Loucy (cell line): ENCODE measurements around the gene PKD1.

Experiments
- H2AFZ ChIP-seq: fragments of 200-600 bp; sonication (generic); 2 replicates; pipeline ENCODE4 v1.6.0; 2016; ENCODE audit warnings: antibody characterized with exemption, mild to moderate bottlenecking, low read length, moderate library complexity
- H3F3A ChIP-seq: fragments of 200-600 bp; 2 replicates; pipeline ENCODE4 v1.6.0; 2016; ENCODE audit warnings: antibody characterized with exemption, low read depth, mild to moderate bottlenecking
- H3K27me3 ChIP-seq: fragments of 200-600 bp; sonication (generic); 2 replicates; pipeline ENCODE4 v1.6.1; 2014; ENCODE audit warnings: low read length, mild to moderate bottlenecking; ENCODE audit not compliant: insufficient read depth, poor library complexity, severe bottlenecking
- H3K36me3 ChIP-seq: fragments of 200-600 bp; sonication (generic); 2 replicates; pipeline ENCODE4 v1.6.1; 2016; ENCODE audit warnings: low read length; ENCODE audit not compliant: insufficient read depth
- H3K4me1 ChIP-seq: fragments of 200-600 bp; sonication (generic); 2 replicates; pipeline ENCODE4 v1.5.1; 2014; ENCODE audit warnings: low read length, mild to moderate bottlenecking; ENCODE audit not compliant: insufficient read depth, poor library complexity, severe bottlenecking
- H3K4me2 ChIP-seq: fragments of 200-600 bp; sonication (generic); 2 replicates; pipeline ENCODE4 v1.6.0; 2014; ENCODE audit warnings: antibody characterized with exemption, low read length, low read depth, mild to moderate bottlenecking; ENCODE audit not compliant: poor library complexity, severe bottlenecking
- H3K4me3 ChIP-seq: fragments of 200-600 bp; sonication (generic); 2 replicates; pipeline ENCODE4 v1.5.1; 2014; ENCODE audit warnings: low read length, mild to moderate bottlenecking, mixed read lengths; ENCODE audit not compliant: poor library complexity, severe bottlenecking
- H3K79me2 ChIP-seq: fragments of 200-600 bp; sonication (generic); 2 replicates; pipeline ENCODE4 v1.6.1; 2014; ENCODE audit warnings: low read length; ENCODE audit not compliant: insufficient read depth
- H3K9ac ChIP-seq: fragments of 200-600 bp; sonication (generic); 2 replicates; pipeline ENCODE4 v1.6.0; 2014; ENCODE audit warnings: mild to moderate bottlenecking, low read depth, low read length, moderate library complexity; ENCODE audit not compliant: poor library complexity, severe bottlenecking
- H3K9me2 ChIP-seq: fragments of 200-600 bp; sonication (generic); replicated peaks from 2 replicates; pipeline ENCODE4 v1.6.1; 2016; ENCODE audit warnings: low read depth, low read length, mixed read lengths
- H3K9me3 ChIP-seq: fragments of 200-600 bp; sonication (generic); 2 replicates; pipeline ENCODE4 v1.6.1; 2014; ENCODE audit warnings: mild to moderate bottlenecking, antibody characterized with exemption, low read length, low read depth; ENCODE audit not compliant: insufficient read depth
- H4K20me1 ChIP-seq: fragments of 200-600 bp; sonication (generic); 2 replicates; pipeline ENCODE4 v1.6.0; 2014; ENCODE audit warnings: antibody characterized with exemption, low read length, mild to moderate bottlenecking; ENCODE audit not compliant: insufficient read depth, poor library complexity, severe bottlenecking
- EZH2phosphoT487 ChIP-seq: fragments of 200-600 bp; IDR thresholded peaks from 2 replicates; pipeline ENCODE4 v1.6.1; 2018; ENCODE audit warnings: antibody characterized with exemption, mild to moderate bottlenecking, moderate library complexity, borderline replicate concordance
- TF ChIP-seq, protein P1 (sequence below): fragments of 200-600 bp; sonication (generic); conservative IDR thresholded peaks from 2 replicates; pipeline ENCODE4 v1.5.1; 2014; ENCODE audit warnings: mild to moderate bottlenecking, antibody characterized with exemption, low read length

PKD1 gene

DNA sequence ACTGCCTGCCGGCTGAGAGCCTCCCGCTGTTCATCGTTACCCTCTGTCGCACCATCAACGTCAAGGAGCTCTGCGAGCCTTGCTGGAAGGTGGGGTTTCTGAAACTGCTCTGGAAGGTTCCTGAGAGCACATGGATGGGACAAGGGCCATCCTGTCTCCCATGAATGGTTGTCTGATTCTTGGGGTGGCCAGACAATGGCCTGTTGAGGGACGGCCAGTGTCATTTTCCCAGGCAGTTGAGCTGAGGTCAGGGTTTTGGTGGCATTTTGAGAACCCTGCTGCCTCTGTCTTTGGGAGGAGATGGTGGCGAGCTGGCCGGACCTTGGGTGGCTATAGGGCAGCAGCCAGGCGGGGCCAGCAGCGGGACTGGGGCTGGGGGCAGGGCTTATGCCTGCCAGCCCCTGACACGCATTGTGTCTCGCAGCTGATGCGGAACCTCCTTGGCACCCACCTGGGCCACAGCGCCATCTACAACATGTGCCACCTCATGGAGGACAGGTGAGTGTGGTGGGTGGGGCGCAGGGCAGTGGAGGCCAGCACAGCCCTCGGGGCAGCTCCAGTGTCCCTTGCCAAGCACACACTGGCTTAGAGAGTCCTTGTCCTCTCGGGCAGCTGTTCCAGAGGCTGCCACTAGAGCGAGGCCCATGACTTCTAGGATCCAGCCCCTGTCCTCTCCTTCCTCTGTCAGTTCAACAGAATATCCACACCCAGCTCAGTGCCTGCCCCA, 78.9 kb downstream of the PKD1 start:
- no peaks in the 10 kb centered on the region for H3K9me2 ChIP-seq
- no peak overlapping the region for H3K9ac ChIP-seq
- TF ChIP-seq EZH2phosphoT487 = no peak
- TF ChIP-seq, protein P1, sequence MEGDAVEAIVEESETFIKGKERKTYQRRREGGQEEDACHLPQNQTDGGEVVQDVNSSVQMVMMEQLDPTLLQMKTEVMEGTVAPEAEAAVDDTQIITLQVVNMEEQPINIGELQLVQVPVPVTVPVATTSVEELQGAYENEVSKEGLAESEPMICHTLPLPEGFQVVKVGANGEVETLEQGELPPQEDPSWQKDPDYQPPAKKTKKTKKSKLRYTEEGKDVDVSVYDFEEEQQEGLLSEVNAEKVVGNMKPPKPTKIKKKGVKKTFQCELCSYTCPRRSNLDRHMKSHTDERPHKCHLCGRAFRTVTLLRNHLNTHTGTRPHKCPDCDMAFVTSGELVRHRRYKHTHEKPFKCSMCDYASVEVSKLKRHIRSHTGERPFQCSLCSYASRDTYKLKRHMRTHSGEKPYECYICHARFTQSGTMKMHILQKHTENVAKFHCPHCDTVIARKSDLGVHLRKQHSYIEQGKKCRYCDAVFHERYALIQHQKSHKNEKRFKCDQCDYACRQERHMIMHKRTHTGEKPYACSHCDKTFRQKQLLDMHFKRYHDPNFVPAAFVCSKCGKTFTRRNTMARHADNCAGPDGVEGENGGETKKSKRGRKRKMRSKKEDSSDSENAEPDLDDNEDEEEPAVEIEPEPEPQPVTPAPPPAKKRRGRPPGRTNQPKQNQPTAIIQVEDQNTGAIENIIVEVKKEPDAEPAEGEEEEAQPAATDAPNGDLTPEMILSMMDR = no peak
- no peaks in the 10 kb centered on the region for H3K9me3 ChIP-seq
- no peaks in the 10 kb centered on the region for H3F3A ChIP-seq
- H3K27me3 ChIP-seq = no peaks in the 10 kb centered on the region
- no peaks in the 10 kb centered on the region for H3K36me3 ChIP-seq
- no peak overlapping the region for H3K4me3 ChIP-seq
- H3K79me2 ChIP-seq = no peaks in the 10 kb centered on the region
- H3K4me2 ChIP-seq = no peak overlapping the region
- no peak overlapping the region for H2AFZ ChIP-seq
- H3K4me1 ChIP-seq = no peaks in the 10 kb centered on the region
- no peaks in the 10 kb centered on the region for H4K20me1 ChIP-seq

- Histone ChIP-seq H3K36me3 (no peaks in the 10 kb centered on the region), H3K4me2 (no peak overlapping the region), H3K9ac (no peak overlapping the region)
Observed at GRCh38 chr16:2056077-2056476, 79.6 kb downstream of the PKD1 start.

DNA sequence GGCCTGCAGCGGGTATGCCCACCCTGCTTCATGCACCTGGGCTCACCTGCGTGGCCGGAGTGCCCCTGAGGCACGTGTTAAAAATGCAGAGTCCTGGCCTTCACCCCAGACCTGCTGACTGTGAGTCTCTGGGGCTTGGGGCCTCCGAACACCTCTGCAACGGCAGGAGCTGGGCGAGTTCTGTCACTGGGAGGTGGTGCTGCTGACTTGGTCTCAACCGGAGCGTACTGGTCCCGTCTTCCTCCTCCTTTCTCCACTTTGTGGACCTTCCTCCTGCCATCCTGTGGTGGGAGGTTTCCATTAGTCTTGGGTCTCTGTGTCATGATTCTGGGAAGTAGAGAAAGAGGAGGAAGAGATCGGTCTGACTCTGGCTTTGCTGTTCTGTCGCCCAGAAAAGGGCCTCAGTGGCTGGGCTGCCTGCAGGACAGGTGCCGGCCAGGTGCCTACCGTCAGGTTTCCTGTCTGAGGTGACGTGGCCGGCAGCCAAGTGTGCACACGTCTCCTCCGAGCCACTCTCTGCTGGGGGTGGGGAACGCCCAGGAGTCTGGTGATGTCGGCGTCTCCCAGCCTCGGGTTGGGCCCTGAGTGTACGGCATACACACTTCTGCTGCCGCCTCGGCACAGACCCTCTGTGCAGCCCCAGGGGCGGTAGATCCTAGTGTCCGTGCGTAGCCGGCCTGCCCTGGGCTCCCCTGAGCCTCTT, 81.0 kb downstream of the PKD1 start:
- no peak overlapping the region for H3K4me2 ChIP-seq
- no peaks in the 10 kb centered on the region for H3K9me3 ChIP-seq
- no peaks in the 10 kb centered on the region for H3K79me2 ChIP-seq
- no peaks in the 10 kb centered on the region for H3K9me2 ChIP-seq
- no peak overlapping the region for H2AFZ ChIP-seq
- no peak overlapping the region for H3K9ac ChIP-seq
- no peak for TF ChIP-seq EZH2phosphoT487
- TF ChIP-seq, protein P1 = no peak
- no peaks in the 10 kb centered on the region for H3F3A ChIP-seq
- H4K20me1 ChIP-seq = no peaks in the 10 kb centered on the region
- H3K4me1 ChIP-seq = no peaks in the 10 kb centered on the region
- H3K4me3 ChIP-seq = no peak overlapping the region
- no peaks in the 10 kb centered on the region for H3K36me3 ChIP-seq
- H3K27me3 ChIP-seq = no peaks in the 10 kb centered on the region

More at GRCh38 chr16:2056077-2056476, 79.6 kb downstream of the PKD1 start:
- Histone ChIP-seq H3K27me3 (no peaks in the 10 kb centered on the region), H3K9me3 (no peaks in the 10 kb centered on the region), H3K4me1 (no peaks in the 10 kb centered on the region), H3F3A (no peaks in the 10 kb centered on the region), H2AFZ (no peak overlapping the region), H3K79me2 (no peaks in the 10 kb centered on the region), H3K9me2 (no peaks in the 10 kb centered on the region), H4K20me1 (no peaks in the 10 kb centered on the region), H3K4me3 (no peak overlapping the region)
- no peak for TF ChIP-seq EZH2phosphoT487
- TF ChIP-seq, protein P1 = no peak
